HepG2 (cell line): ENCODE results near the gene FMC1. TPM values are rescaled to one million over a fixed set of nuclear protein-coding genes. Genes with fewer than 3 reads are reported as not detected.

Experiments
- BHLHE40 ChIP-seq: IDR thresholded peaks from 2 replicates; pipeline ENCODE4 v1.6.1; 2011; ENCODE audit warnings: low read length, improper control_type of control experiment
- CCAR2 ChIP-seq: fragments of 200-400 bp; formaldehyde crosslinking; optimal IDR thresholded peaks from 2 replicates; pipeline ENCODE3; 2018; ENCODE audit warnings: low read depth, mild to moderate bottlenecking, low read length, moderate library complexity
- CREB1 ChIP-seq, 2 experiments: fragments of 450-650 bp in 1 of 2; IDR thresholded peaks; 2 replicates each; pipeline ENCODE4 v1.6.1; 2016 to 2017; ENCODE audit warnings: control low read depth in 1 of 2, mild to moderate bottlenecking in 1 of 2, missing compliant biosample characterization in 1 of 2, missing genetic modification characterization in 1 of 2
- E2F2 ChIP-seq: sonication (generic); formaldehyde crosslinking; IDR thresholded peaks from 2 replicates; pipeline ENCODE4 v1.4.0; 2020; ENCODE audit warnings: missing genetic modification reagents, borderline replicate concordance
- HOXD1 ChIP-seq: sonication (generic); formaldehyde crosslinking; IDR thresholded peaks from 2 replicates; pipeline ENCODE4 v1.5.0; 2020; ENCODE audit warnings: missing genetic modification reagents
- KLF11 ChIP-seq: IDR thresholded peaks from 2 replicates; pipeline ENCODE4 v1.6.1; 2016; ENCODE audit warnings: missing compliant biosample characterization
- MED13 ChIP-seq: sonication (generic); formaldehyde crosslinking; IDR thresholded peaks from 2 replicates; pipeline ENCODE4 v1.5.0; 2020; ENCODE audit warnings: missing genetic modification reagents
- MEIS2 ChIP-seq: sonication (generic); formaldehyde crosslinking; IDR thresholded peaks from 2 replicates; pipeline ENCODE4 v1.9.0; 2021; ENCODE audit warnings: mild to moderate bottlenecking, missing genetic modification reagents
- RARG ChIP-seq: sonication (generic); formaldehyde crosslinking; IDR thresholded peaks from 2 replicates; pipeline ENCODE4 v1.4.0; 2020; ENCODE audit warnings: low read depth, mild to moderate bottlenecking, missing genetic modification reagents
- SKI ChIP-seq: fragments of 450-650 bp; IDR thresholded peaks from one replicate; pipeline ENCODE4 v1.6.1; 2018; ENCODE audit warnings: mild to moderate bottlenecking; ENCODE audit not compliant: partially characterized antibody
- SNAPC2 ChIP-seq: sonication (generic); formaldehyde crosslinking; IDR thresholded peaks from 2 replicates; pipeline ENCODE4 v1.8.1; 2022; ENCODE audit warnings: mild to moderate bottlenecking, missing genetic modification reagents
- WIZ ChIP-seq: sonication (generic); formaldehyde crosslinking; IDR thresholded peaks from 2 replicates; pipeline ENCODE4 v1.5.1; 2020; ENCODE audit warnings: mild to moderate bottlenecking, missing genetic modification reagents
- ZNF343 ChIP-seq: sonication (generic); formaldehyde crosslinking; IDR thresholded peaks from 2 replicates; pipeline ENCODE4 v1.4.0; 2020; ENCODE audit warnings: mild to moderate bottlenecking, missing genetic modification reagents
- ZNF549 ChIP-seq: sonication (generic); formaldehyde crosslinking; IDR thresholded peaks from 2 replicates; pipeline ENCODE4 v1.5.0; 2020; ENCODE audit warnings: missing genetic modification reagents
- ZNF558 ChIP-seq: sonication (generic); formaldehyde crosslinking; IDR thresholded peaks from 2 replicates; pipeline ENCODE4 v1.9.0; 2022; ENCODE audit warnings: mild to moderate bottlenecking, missing genetic modification reagents, borderline replicate concordance
- ZNF598 ChIP-seq: sonication (generic); formaldehyde crosslinking; IDR thresholded peaks from 2 replicates; pipeline ENCODE4 v1.5.1; 2020; ENCODE audit warnings: mild to moderate bottlenecking, missing genetic modification reagents, borderline replicate concordance
- ZNF710 ChIP-seq: sonication (generic); formaldehyde crosslinking; IDR thresholded peaks from 2 replicates; pipeline ENCODE4 v1.5.0; 2020; ENCODE audit warnings: mild to moderate bottlenecking, missing genetic modification reagents, borderline replicate concordance
- ZNF75D ChIP-seq: sonication (generic); formaldehyde crosslinking; IDR thresholded peaks from 2 replicates; pipeline ENCODE4 v1.8.1; 2023; ENCODE audit warnings: missing genetic modification reagents, mild to moderate bottlenecking, borderline replicate concordance
- ZNF792 ChIP-seq: IDR thresholded peaks from 2 replicates; pipeline ENCODE4 v1.6.1; 2016
- ZNF883 ChIP-seq: sonication (generic); formaldehyde crosslinking; IDR thresholded peaks from 2 replicates; pipeline ENCODE4 v1.5.1; 2020; ENCODE audit warnings: mild to moderate bottlenecking, missing genetic modification reagents; ENCODE audit errors: not compliant biosample characterization
- polyA plus RNA-seq, 8 experiments: library from polyadenylated mRNA; depleted of rRNA in 3 of 8; stranded (reverse) in 7 of 8; unstranded in 1 of 8; fragments of >200 nt; fragmentation: Illumina TruSeq in 4 of 8; extraction: Trizol in 4 of 8; gene quantifications; 2 replicates each; pipeline versions ENCODE4 v1.2.1 to v1.2.3, GENCODE V29; 2011 to 2016; ENCODE audit warnings: low read depth in 4 of 8, missing spikeins in 1 of 8, mixed read lengths in 1 of 8; ENCODE audit not compliant: insufficient read depth in 1 of 8
- total RNA-seq, 5 experiments: library from RNA; depleted of rRNA; stranded (reverse); fragments of >200 nt; fragmentation: Illumina TruSeq; extraction: Trizol; gene quantifications; 2 replicates each; pipeline ENCODE4 v1.2.3, GENCODE V29; 2016; ENCODE audit warnings: low read depth in 1 of 5
- TF ChIP-seq, protein P1 (sequence below): sonication (generic); formaldehyde crosslinking; IDR thresholded peaks from 2 replicates; pipeline ENCODE4 v1.4.0; 2020; ENCODE audit warnings: missing genetic modification reagents, low read depth, mild to moderate bottlenecking, borderline replicate concordance
- TF ChIP-seq, protein P2 (sequence below): sonication (generic); formaldehyde crosslinking; IDR thresholded peaks from 2 replicates; pipeline ENCODE4 v1.5.0; 2020; ENCODE audit warnings: mild to moderate bottlenecking, missing genetic modification reagents

Gene FMC1
- total and polyA plus RNA-seq, 2 of the 13 experiments (the other 11 are each of a cell fraction or from before 2014, with no cell fraction given): 39.2 to 50.7 TPM

GRCh38 chr7:139340037-139340807 lies 915 bp upstream of the FMC1 start (continued):
- TF ChIP-seq SKI (no peak), ZNF598 (CRISPR knock-in tag) (peak; percentile 93; the same call in 1 of the 2 replicates), CCAR2 (no peak), ZNF710 (peak; percentile 22; the same call in 1 of the 2 replicates), ZNF75D (CRISPR knock-in tag) (no peak), BHLHE40 (peak; percentile 70; the same call in 1 of the 2 replicates), SNAPC2 (CRISPR knock-in tag) (peak; percentile 85; the same call in 1 of the 2 replicates), ZNF558 (CRISPR knock-in tag) (no peak), CREB1 (IDR thresholded peaks at IDR 0.05) (peak; percentile 99), CREB1 (CRISPR knock-in tag; IDR thresholded peaks at IDR 0.05) (peak; percentile 97), KLF11 (peak; percentile 94), MEIS2 (CRISPR knock-in tag) (peak; percentile 74), RARG (CRISPR knock-in tag) (0 out of 2 replicates have a peak, but pooled peaks have one; percentile 58), WIZ (peak; percentile 66; the same call in 1 of the 2 replicates), ZNF343 (CRISPR knock-in tag) (peak; percentile 77; the same call in 1 of the 2 replicates), MED13 (CRISPR knock-in tag) (peak; percentile 77; the same call in 1 of the 2 replicates), ZNF883 (CRISPR knock-in tag) (peak; percentile 82), ZNF549 (CRISPR knock-in tag) (no peak), E2F2 (CRISPR knock-in tag) (no peak), ZNF792 (CRISPR knock-in tag) (peak; percentile 67), HOXD1 (CRISPR knock-in tag) (peak; percentile 91)
- TF ChIP-seq, protein P1, sequence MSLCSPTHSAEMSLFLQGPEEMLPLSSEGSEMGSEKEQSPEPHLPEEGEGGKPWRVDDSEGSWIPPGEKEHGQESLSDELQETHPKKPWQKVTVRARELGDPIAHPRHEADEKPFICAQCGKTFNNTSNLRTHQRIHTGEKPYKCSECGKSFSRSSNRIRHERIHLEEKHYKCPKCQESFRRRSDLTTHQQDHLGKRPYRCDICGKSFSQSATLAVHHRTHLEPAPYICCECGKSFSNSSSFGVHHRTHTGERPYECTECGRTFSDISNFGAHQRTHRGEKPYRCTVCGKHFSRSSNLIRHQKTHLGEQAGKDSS (CRISPR knock-in tag): peak; percentile 78; the same call in 1 of the 2 replicates
- TF ChIP-seq, protein P2, sequence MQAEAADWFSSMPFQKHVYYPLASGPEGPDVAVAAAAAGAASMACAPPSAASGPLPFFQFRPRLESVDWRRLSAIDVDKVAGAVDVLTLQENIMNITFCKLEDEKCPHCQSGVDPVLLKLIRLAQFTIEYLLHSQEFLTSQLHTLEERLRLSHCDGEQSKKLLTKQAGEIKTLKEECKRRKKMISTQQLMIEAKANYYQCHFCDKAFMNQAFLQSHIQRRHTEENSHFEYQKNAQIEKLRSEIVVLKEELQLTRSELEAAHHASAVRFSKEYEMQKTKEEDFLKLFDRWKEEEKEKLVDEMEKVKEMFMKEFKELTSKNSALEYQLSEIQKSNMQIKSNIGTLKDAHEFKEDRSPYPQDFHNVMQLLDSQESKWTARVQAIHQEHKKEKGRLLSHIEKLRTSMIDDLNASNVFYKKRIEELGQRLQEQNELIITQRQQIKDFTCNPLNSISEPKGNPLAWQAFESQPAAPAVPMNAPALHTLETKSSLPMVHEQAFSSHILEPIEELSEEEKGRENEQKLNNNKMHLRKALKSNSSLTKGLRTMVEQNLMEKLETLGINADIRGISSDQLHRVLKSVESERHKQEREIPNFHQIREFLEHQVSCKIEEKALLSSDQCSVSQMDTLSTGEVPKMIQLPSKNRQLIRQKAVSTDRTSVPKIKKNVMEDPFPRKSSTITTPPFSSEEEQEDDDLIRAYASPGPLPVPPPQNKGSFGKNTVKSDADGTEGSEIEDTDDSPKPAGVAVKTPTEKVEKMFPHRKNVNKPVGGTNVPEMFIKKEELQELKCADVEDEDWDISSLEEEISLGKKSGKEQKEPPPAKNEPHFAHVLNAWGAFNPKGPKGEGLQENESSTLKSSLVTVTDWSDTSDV: 0 out of 2 replicates have a peak, but pooled peaks have one; percentile 82
